WTC11 (cell line): Measurements from ENCODE around the gene LRRC74B. TPM values are rescaled to one million over a fixed set of nuclear protein-coding genes. Genes with fewer than 3 reads are reported as not detected.

Experiments used
- ATAC-seq: fragments of 200-7000 bp; cut with Tn5 transposase; 2 replicates; pipeline ENCODE4 v1.10.0; 2021; ENCODE audit warnings: mild to moderate bottlenecking, moderate library complexity
- CTCF ChIA-PET: fragments of 300-600 bp; sonication (Branson Sonifier 250); formaldehyde crosslinking; loops from one replicate; lab custom pipeline; 2021; ENCODE audit warnings: antibody characterized with exemption; lab: Charles Lee
- POLR2A ChIA-PET: fragments of 350-600 bp; sonication (Branson Sonifier 250); formaldehyde crosslinking; loops from one replicate; lab custom pipeline; 2021; ENCODE audit warnings: antibody characterized with exemption; lab: Charles Lee
- DNase-seq: peaks from one replicate; pipeline ENCODE4 v3.0.0; 2021; ENCODE audit warnings: low spot score
- H3K27ac Mint-ChIP-seq: 2 replicates; pipeline ENCODE4 v1.8.0; 2021; ENCODE audit warnings: mixed read lengths
- H3K27me3 Mint-ChIP-seq: 2 replicates; pipeline ENCODE4 v1.8.0; 2021; ENCODE audit warnings: low read depth, mild to moderate bottlenecking, moderate library complexity, mixed read lengths
- H3K36me3 Mint-ChIP-seq: 2 replicates; pipeline ENCODE4 v1.8.0; 2021; ENCODE audit warnings: mixed read lengths
- H3K4me1 Mint-ChIP-seq: 2 replicates; pipeline ENCODE4 v1.8.0; 2022; ENCODE audit warnings: mixed read lengths
- H3K4me3 Mint-ChIP-seq: 2 replicates; pipeline ENCODE4 v1.8.0; 2021; ENCODE audit warnings: mild to moderate bottlenecking, moderate library complexity, mixed read lengths
- H3K9me3 Mint-ChIP-seq: 2 replicates; pipeline ENCODE4 v1.8.0; 2021; ENCODE audit warnings: mixed read lengths
- GABPB1 ChIP-seq: sonication (generic); formaldehyde crosslinking; IDR thresholded peaks from 2 replicates; pipeline ENCODE4 v1.8.1; 2023; ENCODE audit warnings: mild to moderate bottlenecking, missing genetic modification reagents
- GRHL2 ChIP-seq: fragments of 250-450 bp; sonication (Bioruptor Pico); IDR thresholded peaks from 2 replicates; pipeline ENCODE4 v1.8.0; 2022; ENCODE audit warnings: mild to moderate bottlenecking, moderate library complexity; ENCODE audit not compliant: insufficient replicate concordance, severe bottlenecking
- HMGA2 ChIP-seq: fragments of 250-450 bp; sonication (Bioruptor Pico); IDR thresholded peaks from 2 replicates; pipeline ENCODE4 v1.4.0; 2021; ENCODE audit warnings: mild to moderate bottlenecking, moderate library complexity
- NR3C1 ChIP-seq: sonication (generic); formaldehyde crosslinking; conservative IDR thresholded peaks from 2 replicates; pipeline ENCODE4 v1.8.1; 2023; ENCODE audit warnings: low read depth, mild to moderate bottlenecking, missing genetic modification reagents
- RELA ChIP-seq: sonication (generic); formaldehyde crosslinking; IDR thresholded peaks from 2 replicates; pipeline ENCODE4 v1.8.1; 2022; ENCODE audit warnings: missing genetic modification reagents, mild to moderate bottlenecking, borderline replicate concordance
- TEAD4 ChIP-seq: sonication (generic); formaldehyde crosslinking; IDR thresholded peaks from 2 replicates; pipeline ENCODE4 v1.8.0; 2022; ENCODE audit warnings: mild to moderate bottlenecking, missing genetic modification reagents
- ZNF138 ChIP-seq: sonication (generic); formaldehyde crosslinking; conservative IDR thresholded peaks from 2 replicates; pipeline ENCODE4 v1.8.1; 2022; ENCODE audit warnings: mild to moderate bottlenecking, moderate library complexity, missing genetic modification reagents
- total RNA-seq: library from RNA; stranded (reverse); gene quantifications from 3 replicates; pipeline ENCODE4 v1.2.3, GENCODE V29; 2021
- TF ChIP-seq, protein P1 (sequence below): sonication (generic); formaldehyde crosslinking; IDR thresholded peaks from 2 replicates; pipeline ENCODE4 v1.8.0; 2023; ENCODE audit warnings: mild to moderate bottlenecking, missing genetic modification reagents
- TF ChIP-seq, protein P2 (sequence below): fragments of 250-450 bp; sonication (Bioruptor Pico); IDR thresholded peaks from 2 replicates; pipeline ENCODE4 v2.1.2; 2022; ENCODE audit warnings: mild to moderate bottlenecking, moderate library complexity
- TF ChIP-seq, protein P3 (sequence below): fragments of 250-450 bp; sonication (Bioruptor Pico); IDR thresholded peaks from 2 replicates; pipeline ENCODE4 v1.9.0; 2021; ENCODE audit warnings: moderate library complexity, mild to moderate bottlenecking, inconsistent platforms, borderline replicate concordance
- TF ChIP-seq, protein P4 (sequence below): sonication (generic); formaldehyde crosslinking; conservative IDR thresholded peaks from 2 replicates; pipeline ENCODE4 v1.8.1; 2022; ENCODE audit warnings: mild to moderate bottlenecking, missing genetic modification reagents
- TF ChIP-seq, protein P5 (sequence below): fragments of 250-450 bp; sonication (Bioruptor Pico); conservative IDR thresholded peaks from 2 replicates; pipeline ENCODE4 v1.9.0; 2021; ENCODE audit warnings: mild to moderate bottlenecking
- TF ChIP-seq, protein P6 (sequence below): sonication (generic); formaldehyde crosslinking; IDR thresholded peaks from 2 replicates; pipeline ENCODE4 v1.8.0; 2022; ENCODE audit warnings: mild to moderate bottlenecking, missing genetic modification reagents
- TF ChIP-seq, protein P7 (sequence below): fragments of 250-450 bp; sonication (Bioruptor Pico); IDR thresholded peaks from 2 replicates; pipeline ENCODE4 v1.9.0; 2021; ENCODE audit warnings: mild to moderate bottlenecking, borderline replicate concordance

LRRC74B gene
- total RNA-seq, 1 experiment from 2014 or later = not detected

DNA sequence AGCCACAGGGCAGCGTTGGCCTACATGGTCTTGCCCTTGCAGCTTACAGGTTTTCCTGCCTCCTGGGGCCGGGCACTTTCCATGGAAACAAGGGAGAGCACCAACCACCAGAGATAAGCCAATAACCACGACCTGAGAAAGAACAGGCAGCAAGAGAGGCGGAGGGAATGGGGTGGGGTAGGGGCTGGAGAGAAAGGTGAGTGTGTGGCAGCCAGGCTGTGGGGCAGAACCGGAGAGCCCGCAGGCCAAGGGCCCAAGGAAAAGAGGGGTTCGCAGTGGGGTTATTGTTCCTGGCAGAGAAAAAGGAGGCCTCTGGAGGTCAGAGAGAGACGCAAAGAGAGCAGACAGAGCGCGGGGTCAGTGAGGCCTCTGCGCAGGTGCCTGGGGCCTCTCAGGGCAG, 33.2 kb downstream of the LRRC74B start (continued):
- TF ChIP-seq, protein P1, sequence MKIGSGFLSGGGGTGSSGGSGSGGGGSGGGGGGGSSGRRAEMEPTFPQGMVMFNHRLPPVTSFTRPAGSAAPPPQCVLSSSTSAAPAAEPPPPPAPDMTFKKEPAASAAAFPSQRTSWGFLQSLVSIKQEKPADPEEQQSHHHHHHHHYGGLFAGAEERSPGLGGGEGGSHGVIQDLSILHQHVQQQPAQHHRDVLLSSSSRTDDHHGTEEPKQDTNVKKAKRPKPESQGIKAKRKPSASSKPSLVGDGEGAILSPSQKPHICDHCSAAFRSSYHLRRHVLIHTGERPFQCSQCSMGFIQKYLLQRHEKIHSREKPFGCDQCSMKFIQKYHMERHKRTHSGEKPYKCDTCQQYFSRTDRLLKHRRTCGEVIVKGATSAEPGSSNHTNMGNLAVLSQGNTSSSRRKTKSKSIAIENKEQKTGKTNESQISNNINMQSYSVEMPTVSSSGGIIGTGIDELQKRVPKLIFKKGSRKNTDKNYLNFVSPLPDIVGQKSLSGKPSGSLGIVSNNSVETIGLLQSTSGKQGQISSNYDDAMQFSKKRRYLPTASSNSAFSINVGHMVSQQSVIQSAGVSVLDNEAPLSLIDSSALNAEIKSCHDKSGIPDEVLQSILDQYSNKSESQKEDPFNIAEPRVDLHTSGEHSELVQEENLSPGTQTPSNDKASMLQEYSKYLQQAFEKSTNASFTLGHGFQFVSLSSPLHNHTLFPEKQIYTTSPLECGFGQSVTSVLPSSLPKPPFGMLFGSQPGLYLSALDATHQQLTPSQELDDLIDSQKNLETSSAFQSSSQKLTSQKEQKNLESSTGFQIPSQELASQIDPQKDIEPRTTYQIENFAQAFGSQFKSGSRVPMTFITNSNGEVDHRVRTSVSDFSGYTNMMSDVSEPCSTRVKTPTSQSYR (CRISPR knock-in tag) = no peak
- TF ChIP-seq, protein P2, sequence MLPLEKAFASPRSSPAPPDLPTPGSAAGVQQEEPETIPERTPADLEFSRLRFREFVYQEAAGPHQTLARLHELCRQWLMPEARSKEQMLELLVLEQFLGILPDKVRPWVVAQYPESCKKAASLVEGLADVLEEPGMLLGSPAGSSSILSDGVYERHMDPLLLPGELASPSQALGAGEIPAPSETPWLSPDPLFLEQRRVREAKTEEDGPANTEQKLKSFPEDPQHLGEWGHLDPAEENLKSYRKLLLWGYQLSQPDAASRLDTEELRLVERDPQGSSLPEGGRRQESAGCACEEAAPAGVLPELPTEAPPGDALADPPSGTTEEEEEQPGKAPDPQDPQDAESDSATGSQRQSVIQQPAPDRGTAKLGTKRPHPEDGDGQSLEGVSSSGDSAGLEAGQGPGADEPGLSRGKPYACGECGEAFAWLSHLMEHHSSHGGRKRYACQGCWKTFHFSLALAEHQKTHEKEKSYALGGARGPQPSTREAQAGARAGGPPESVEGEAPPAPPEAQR (CRISPR knock-in tag) = no peak
- TF ChIP-seq, protein P3, sequence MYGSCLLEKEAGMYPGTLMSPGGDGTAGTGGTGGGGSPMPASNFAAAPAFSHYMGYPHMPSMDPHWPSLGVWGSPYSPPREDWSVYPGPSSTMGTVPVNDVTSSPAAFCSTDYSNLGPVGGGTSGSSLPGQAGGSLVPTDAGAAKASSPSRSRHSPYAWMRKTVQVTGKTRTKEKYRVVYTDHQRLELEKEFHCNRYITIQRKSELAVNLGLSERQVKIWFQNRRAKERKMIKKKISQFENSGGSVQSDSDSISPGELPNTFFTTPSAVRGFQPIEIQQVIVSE (CRISPR knock-in tag) = no peak
- TF ChIP-seq GABPB1 (CRISPR knock-in tag) = no peak

DNA sequence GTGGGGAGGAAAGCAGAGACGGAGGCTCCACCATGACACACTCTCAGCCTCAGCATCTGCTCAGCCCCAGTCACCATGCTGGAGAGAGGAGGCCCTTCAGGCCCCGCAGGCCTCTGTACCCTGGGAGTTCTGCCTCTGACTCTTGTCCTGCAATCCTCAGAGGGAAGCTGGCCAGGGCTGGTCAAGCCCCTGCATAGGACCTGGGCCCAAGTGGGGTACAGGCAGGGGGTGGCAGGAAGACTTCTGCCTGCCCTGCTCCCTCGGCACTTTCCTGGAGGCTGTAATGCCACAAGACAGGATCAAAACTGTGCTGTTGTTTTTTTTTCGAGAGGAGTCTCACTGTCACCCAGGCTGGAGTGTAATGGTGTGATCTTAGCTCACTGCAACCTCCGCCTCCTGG, 33.7 kb downstream of the LRRC74B start:
- CTCF ChIA-PET = interaction anchor here (1.0 kb wide), 1 partner anchor 59 kb away, joined by 3 read pairs; no protein-coding TSS in a partner anchor
- no peak for ATAC-seq
- Mint-ChIP-seq H3K36me3 (no peaks in the 10 kb centered on the region), H3K4me1 (no peaks in the 10 kb centered on the region), H3K27ac (no peak overlapping the region), H3K4me3 (no peak overlapping the region), H3K27me3 (no peaks in the 10 kb centered on the region), H3K9me3 (peaks cover 1% of the 10 kb centered on the region; the same call in 1 of the 2 replicates)
- POLR2A ChIA-PET = no interaction called here
- TF ChIP-seq ZNF138 (CRISPR knock-in tag) = no peak
- TF ChIP-seq GRHL2 (CRISPR knock-in tag) = no peak
- TF ChIP-seq, protein P4, sequence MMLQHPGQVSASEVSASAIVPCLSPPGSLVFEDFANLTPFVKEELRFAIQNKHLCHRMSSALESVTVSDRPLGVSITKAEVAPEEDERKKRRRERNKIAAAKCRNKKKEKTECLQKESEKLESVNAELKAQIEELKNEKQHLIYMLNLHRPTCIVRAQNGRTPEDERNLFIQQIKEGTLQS = no peak
- no peak for TF ChIP-seq HMGA2 (CRISPR knock-in tag)
- TF ChIP-seq NR3C1 (CRISPR knock-in tag) = no peak
- TF ChIP-seq, protein P5, sequence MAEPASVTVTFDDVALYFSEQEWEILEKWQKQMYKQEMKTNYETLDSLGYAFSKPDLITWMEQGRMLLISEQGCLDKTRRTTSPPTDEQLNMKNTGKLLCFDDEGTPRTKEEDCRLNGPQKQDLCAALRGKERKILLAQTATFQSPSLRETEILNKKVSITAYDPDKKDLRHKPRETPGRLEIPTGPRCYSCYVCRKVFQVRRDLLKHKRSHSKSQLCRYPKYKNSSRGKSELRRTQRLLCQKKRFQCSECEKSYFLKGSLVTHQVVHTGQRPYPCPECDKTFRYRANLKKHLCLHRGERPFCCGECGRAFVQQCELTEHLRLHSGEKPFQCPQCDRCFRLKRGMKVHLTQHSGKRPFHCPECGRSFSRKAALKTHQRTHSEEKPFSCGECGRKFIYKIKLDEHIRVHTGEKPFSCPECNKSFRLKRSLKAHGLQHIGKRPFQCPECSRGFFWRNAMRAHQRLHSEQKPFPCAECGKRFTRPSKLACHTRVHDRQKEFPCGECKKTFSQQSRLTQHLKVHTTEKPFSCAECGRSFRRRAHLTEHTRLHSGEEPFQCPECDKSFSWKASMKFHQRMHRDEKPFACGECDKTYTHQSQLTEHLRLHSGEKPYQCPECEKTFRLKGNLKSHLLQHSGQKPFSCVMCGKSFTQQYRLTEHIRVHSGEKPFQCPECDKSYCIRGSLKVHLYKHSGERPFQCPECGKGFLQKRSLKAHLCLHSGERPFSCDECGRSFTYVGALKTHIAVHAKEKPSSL (CRISPR knock-in tag) = no peak
- TF ChIP-seq RELA (CRISPR knock-in tag) = no peak
- TF ChIP-seq, protein P6, sequence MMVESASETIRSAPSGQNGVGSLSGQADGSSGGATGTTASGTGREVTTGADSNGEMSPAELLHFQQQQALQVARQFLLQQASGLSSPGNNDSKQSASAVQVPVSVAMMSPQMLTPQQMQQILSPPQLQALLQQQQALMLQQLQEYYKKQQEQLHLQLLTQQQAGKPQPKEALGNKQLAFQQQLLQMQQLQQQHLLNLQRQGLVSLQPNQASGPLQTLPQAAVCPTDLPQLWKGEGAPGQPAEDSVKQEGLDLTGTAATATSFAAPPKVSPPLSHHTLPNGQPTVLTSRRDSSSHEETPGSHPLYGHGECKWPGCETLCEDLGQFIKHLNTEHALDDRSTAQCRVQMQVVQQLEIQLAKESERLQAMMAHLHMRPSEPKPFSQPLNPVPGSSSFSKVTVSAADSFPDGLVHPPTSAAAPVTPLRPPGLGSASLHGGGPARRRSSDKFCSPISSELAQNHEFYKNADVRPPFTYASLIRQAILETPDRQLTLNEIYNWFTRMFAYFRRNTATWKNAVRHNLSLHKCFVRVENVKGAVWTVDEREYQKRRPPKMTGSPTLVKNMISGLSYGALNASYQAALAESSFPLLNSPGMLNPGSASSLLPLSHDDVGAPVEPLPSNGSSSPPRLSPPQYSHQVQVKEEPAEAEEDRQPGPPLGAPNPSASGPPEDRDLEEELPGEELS (CRISPR knock-in tag) = no peak
- TF ChIP-seq TEAD4 (CRISPR knock-in tag) = no peak
- TF ChIP-seq, protein P7, sequence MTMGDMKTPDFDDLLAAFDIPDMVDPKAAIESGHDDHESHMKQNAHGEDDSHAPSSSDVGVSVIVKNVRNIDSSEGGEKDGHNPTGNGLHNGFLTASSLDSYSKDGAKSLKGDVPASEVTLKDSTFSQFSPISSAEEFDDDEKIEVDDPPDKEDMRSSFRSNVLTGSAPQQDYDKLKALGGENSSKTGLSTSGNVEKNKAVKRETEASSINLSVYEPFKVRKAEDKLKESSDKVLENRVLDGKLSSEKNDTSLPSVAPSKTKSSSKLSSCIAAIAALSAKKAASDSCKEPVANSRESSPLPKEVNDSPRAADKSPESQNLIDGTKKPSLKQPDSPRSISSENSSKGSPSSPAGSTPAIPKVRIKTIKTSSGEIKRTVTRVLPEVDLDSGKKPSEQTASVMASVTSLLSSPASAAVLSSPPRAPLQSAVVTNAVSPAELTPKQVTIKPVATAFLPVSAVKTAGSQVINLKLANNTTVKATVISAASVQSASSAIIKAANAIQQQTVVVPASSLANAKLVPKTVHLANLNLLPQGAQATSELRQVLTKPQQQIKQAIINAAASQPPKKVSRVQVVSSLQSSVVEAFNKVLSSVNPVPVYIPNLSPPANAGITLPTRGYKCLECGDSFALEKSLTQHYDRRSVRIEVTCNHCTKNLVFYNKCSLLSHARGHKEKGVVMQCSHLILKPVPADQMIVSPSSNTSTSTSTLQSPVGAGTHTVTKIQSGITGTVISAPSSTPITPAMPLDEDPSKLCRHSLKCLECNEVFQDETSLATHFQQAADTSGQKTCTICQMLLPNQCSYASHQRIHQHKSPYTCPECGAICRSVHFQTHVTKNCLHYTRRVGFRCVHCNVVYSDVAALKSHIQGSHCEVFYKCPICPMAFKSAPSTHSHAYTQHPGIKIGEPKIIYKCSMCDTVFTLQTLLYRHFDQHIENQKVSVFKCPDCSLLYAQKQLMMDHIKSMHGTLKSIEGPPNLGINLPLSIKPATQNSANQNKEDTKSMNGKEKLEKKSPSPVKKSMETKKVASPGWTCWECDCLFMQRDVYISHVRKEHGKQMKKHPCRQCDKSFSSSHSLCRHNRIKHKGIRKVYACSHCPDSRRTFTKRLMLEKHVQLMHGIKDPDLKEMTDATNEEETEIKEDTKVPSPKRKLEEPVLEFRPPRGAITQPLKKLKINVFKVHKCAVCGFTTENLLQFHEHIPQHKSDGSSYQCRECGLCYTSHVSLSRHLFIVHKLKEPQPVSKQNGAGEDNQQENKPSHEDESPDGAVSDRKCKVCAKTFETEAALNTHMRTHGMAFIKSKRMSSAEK (CRISPR knock-in tag) = no peak
- DNase-seq = no peak
